ENCODE data around the gene RPTOR.

The RPTOR gene

GRCh38 chr17:81011951-81012350, 467.3 kb downstream of the RPTOR start:
- Histone ChIP-seq H3K9ac (ENCODE audit: low read length in 5 of 5) (no peak overlapping the region), H3K4me3 (ENCODE audit: low read depth in 1 of 5, low read length in 5 of 5) (no peak overlapping the region), H3K27ac (ENCODE audit: low read depth, low read length) (no peak overlapping the region), H3K9me3 (ENCODE audit: control insufficient read depth in 5 of 5, low read length in 5 of 5) (peaks cover 0 to 11% (median 4%) of the 10 kb centered on the region in 5 donors), H3K27me3 (ENCODE audit: control insufficient read depth in 5 of 5, insufficient read depth in 4 of 5, low read length in 5 of 5) (peaks cover 0 to 2% (median 0%) of the 10 kb centered on the region in 5 donors), H3K4me1 (ENCODE audit: control insufficient read depth in 5 of 5, insufficient read depth in 5 of 5, low read length in 5 of 5) (no peaks in the 10 kb centered on the region), H3K36me3 (ENCODE audit: control insufficient read depth in 5 of 5, insufficient read depth in 5 of 5, low read length in 5 of 5) (no peaks in the 10 kb centered on the region)

DNA sequence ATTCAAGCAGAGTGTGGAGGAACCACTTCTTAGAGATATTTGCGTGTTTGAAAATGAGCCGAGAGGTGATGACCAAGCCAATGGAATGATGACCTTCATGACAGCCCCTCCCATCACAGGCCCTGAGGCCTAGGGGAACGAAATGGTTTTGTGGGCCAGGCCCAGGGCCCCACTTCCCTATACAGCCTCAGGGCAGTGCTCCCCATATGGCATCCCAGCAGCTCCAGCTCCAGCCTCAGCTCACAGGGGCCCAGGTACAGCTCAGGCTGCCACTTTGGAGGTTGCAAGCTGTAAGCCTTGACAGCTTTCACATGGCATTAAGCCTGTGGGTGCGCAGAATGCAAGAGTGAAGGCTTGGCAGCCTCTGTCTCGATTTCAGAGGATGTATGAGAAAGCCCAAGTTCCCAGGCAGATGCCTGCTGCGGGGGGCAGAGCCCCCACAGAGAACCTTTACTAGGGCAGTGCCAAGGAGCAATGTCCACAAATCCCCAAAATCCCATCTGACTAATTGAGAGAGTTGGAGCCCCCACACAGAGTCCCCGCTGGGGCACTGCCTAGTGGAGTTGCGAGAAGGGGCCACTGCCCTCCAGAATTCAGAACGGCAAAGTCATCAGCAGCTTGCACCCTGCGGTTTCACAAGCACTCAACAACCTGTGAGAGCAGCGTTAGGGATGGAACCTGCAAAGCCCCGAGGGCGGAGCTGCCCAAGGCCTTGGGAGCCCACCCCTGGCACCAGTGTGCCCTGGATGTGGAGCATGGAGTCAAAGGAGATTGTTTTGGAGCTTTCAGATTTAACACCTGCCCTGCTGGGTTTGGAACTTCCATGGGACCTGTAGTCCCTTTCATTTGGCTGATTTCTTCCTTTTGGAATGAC, 468.2 kb downstream of the RPTOR start:
- H3K4me3 ChIP-seq (ENCODE audit: low read depth in 1 of 5, low read length in 5 of 5): no peak overlapping the region
- H3K9me3 ChIP-seq (ENCODE audit: control insufficient read depth in 5 of 5, low read length in 5 of 5): peaks cover 0 to 11% (median 4%) of the 10 kb centered on the region in 5 donors
- H3K27me3 ChIP-seq (ENCODE audit: control insufficient read depth in 5 of 5, insufficient read depth in 4 of 5, low read length in 5 of 5): peaks cover 0 to 2% (median 0%) of the 10 kb centered on the region in 5 donors
- H3K9ac ChIP-seq (ENCODE audit: low read length in 5 of 5): no peak overlapping the region
- peaks cover 0 to 5% (median 3%) of the 10 kb centered on the region in 5 donors for H3K4me1 ChIP-seq (ENCODE audit: control insufficient read depth in 5 of 5, insufficient read depth in 5 of 5, low read length in 5 of 5)
- no peak overlapping the region for H3K27ac ChIP-seq (ENCODE audit: low read depth, low read length)
- H3K36me3 ChIP-seq (ENCODE audit: control insufficient read depth in 5 of 5, insufficient read depth in 5 of 5, low read length in 5 of 5): no peaks in the 10 kb centered on the region

DNA sequence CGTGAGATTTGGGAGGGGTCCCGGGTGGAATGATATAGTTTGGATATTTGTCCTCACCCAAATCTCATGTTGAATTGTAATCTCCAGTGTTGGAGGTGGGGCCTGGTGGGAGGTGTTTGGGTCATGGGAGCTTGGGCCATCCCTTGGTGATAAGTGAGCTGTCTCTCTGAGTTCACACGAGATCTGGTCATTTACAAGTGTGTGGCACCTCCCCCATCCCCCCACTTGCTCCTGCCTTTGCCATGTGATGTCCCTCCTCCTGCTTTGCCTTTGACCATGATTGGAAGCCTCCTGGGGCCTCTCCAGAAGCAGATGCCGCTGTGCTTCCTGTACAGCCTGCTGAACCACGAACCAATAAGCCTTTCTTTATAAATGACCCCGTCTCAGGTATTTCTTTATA, 469.0 kb downstream of the RPTOR start:
- Histone ChIP-seq H3K9me3 (ENCODE audit: control insufficient read depth in 5 of 5, low read length in 5 of 5) (peaks cover 0 to 11% (median 4%) of the 10 kb centered on the region in 5 donors), H3K36me3 (ENCODE audit: control insufficient read depth in 5 of 5, insufficient read depth in 5 of 5, low read length in 5 of 5) (no peaks in the 10 kb centered on the region), H3K4me1 (ENCODE audit: control insufficient read depth in 5 of 5, insufficient read depth in 5 of 5, low read length in 5 of 5) (peaks cover 2 to 13% (median 11%) of the 10 kb centered on the region in 5 donors), H3K27me3 (ENCODE audit: control insufficient read depth in 5 of 5, insufficient read depth in 4 of 5, low read length in 5 of 5) (peaks cover 0 to 2% (median 0%) of the 10 kb centered on the region in 5 donors), H3K4me3 (ENCODE audit: low read depth in 1 of 5, low read length in 5 of 5) (no peak overlapping the region), H3K27ac (ENCODE audit: low read depth, low read length) (no peak overlapping the region), H3K9ac (ENCODE audit: low read length in 5 of 5) (no peak overlapping the region)

GRCh38 chr17:81015136-81015535, 470.5 kb downstream of the RPTOR start:
- Histone ChIP-seq H3K9me3 (ENCODE audit: control insufficient read depth in 5 of 5, low read length in 5 of 5) (peaks cover 0 to 11% (median 4%) of the 10 kb centered on the region in 5 donors), H3K27me3 (ENCODE audit: control insufficient read depth in 5 of 5, insufficient read depth in 4 of 5, low read length in 5 of 5) (peaks cover 0 to 2% (median 0%) of the 10 kb centered on the region in 5 donors), H3K9ac (ENCODE audit: low read length in 5 of 5) (no peak overlapping the region), H3K4me3 (ENCODE audit: low read depth in 1 of 5, low read length in 5 of 5) (no peak overlapping the region), H3K4me1 (ENCODE audit: control insufficient read depth in 5 of 5, insufficient read depth in 5 of 5, low read length in 5 of 5) (peaks cover 2 to 13% (median 12%) of the 10 kb centered on the region in 5 donors), H3K27ac (ENCODE audit: low read depth, low read length) (no peak overlapping the region), H3K36me3 (ENCODE audit: control insufficient read depth in 5 of 5, insufficient read depth in 5 of 5, low read length in 5 of 5) (no peaks in the 10 kb centered on the region)

Measured in subcutaneous abdominal adipose tissue (tissue), 5 donors.